ENCODE data around the gene PNMA8C.

Gene PNMA8C

GRCh38 chr19:46391296-46392251, 37.2 kb downstream of the PNMA8C start:
- no peak overlapping the region for H3K9ac ChIP-seq (ENCODE audit: low read length)
- no peaks in the 10 kb centered on the region for H3K27me3 ChIP-seq (ENCODE audit: control insufficient read depth, insufficient read depth, low read length)
- H3K36me3 ChIP-seq (ENCODE audit: control insufficient read depth, insufficient read depth, low read length), result peaks cover 5% of the 10 kb centered on the region
- H3K4me3 ChIP-seq (ENCODE audit: low read length), result no peak overlapping the region
- H3K4me1 ChIP-seq (ENCODE audit: control insufficient read depth, insufficient read depth, low read length), result no peaks in the 10 kb centered on the region
- H3K9me3 ChIP-seq (ENCODE audit: control insufficient read depth, low read length), result no peaks in the 10 kb centered on the region

GRCh38 chr19:46390866-46391265, 37.9 kb downstream of the PNMA8C start:
- Histone ChIP-seq H3K4me3 (ENCODE audit: low read length) (no peak overlapping the region), H3K36me3 (ENCODE audit: control insufficient read depth, insufficient read depth, low read length) (peaks cover 5% of the 10 kb centered on the region), H3K4me1 (ENCODE audit: control insufficient read depth, insufficient read depth, low read length) (no peaks in the 10 kb centered on the region), H3K9ac (ENCODE audit: low read length) (no peak overlapping the region), H3K9me3 (ENCODE audit: control insufficient read depth, low read length) (no peaks in the 10 kb centered on the region), H3K27me3 (ENCODE audit: control insufficient read depth, insufficient read depth, low read length) (no peaks in the 10 kb centered on the region)

- Histone ChIP-seq H3K9ac (ENCODE audit: low read length) (no peak overlapping the region), H3K36me3 (ENCODE audit: control insufficient read depth, insufficient read depth, low read length) (peaks cover 5% of the 10 kb centered on the region), H3K9me3 (ENCODE audit: control insufficient read depth, low read length) (no peaks in the 10 kb centered on the region), H3K4me1 (ENCODE audit: control insufficient read depth, insufficient read depth, low read length) (no peaks in the 10 kb centered on the region), H3K27me3 (ENCODE audit: control insufficient read depth, insufficient read depth, low read length) (no peaks in the 10 kb centered on the region), H3K4me3 (ENCODE audit: low read length) (no peak overlapping the region)
Measured at GRCh38 chr19:46390121-46390858, 38.4 kb downstream of the PNMA8C start.

GRCh38 chr19:46388311-46389095, 40.2 kb downstream of the PNMA8C start:
- peaks cover 5% of the 10 kb centered on the region for H3K36me3 ChIP-seq (ENCODE audit: control insufficient read depth, insufficient read depth, low read length)
- no peak overlapping the region for H3K9ac ChIP-seq (ENCODE audit: low read length)
- H3K9me3 ChIP-seq (ENCODE audit: control insufficient read depth, low read length), result no peaks in the 10 kb centered on the region
- H3K4me1 ChIP-seq (ENCODE audit: control insufficient read depth, insufficient read depth, low read length), result no peaks in the 10 kb centered on the region
- H3K27me3 ChIP-seq (ENCODE audit: control insufficient read depth, insufficient read depth, low read length), result no peaks in the 10 kb centered on the region
- no peak overlapping the region for H3K4me3 ChIP-seq (ENCODE audit: low read length)

GRCh38 chr19:46387713-46388130, 41.0 kb downstream of the PNMA8C start:
- Histone ChIP-seq H3K4me3 (ENCODE audit: low read length) (no peak overlapping the region), H3K27me3 (ENCODE audit: control insufficient read depth, insufficient read depth, low read length) (no peaks in the 10 kb centered on the region), H3K9ac (ENCODE audit: low read length) (no peak overlapping the region), H3K36me3 (ENCODE audit: control insufficient read depth, insufficient read depth, low read length) (peaks cover 5% of the 10 kb centered on the region), H3K4me1 (ENCODE audit: control insufficient read depth, insufficient read depth, low read length) (no peaks in the 10 kb centered on the region), H3K9me3 (ENCODE audit: control insufficient read depth, low read length) (no peaks in the 10 kb centered on the region)

- Histone ChIP-seq H3K36me3 (ENCODE audit: control insufficient read depth, insufficient read depth, low read length) (peaks cover 5% of the 10 kb centered on the region), H3K9ac (ENCODE audit: low read length) (no peak overlapping the region), H3K27me3 (ENCODE audit: control insufficient read depth, insufficient read depth, low read length) (no peaks in the 10 kb centered on the region), H3K4me3 (ENCODE audit: low read length) (no peak overlapping the region), H3K9me3 (ENCODE audit: control insufficient read depth, low read length) (no peaks in the 10 kb centered on the region), H3K4me1 (ENCODE audit: control insufficient read depth, insufficient read depth, low read length) (no peaks in the 10 kb centered on the region)
Measured at GRCh38 chr19:46386996-46387712, 41.6 kb downstream of the PNMA8C start.

GRCh38 chr19:46386151-46386550, 42.6 kb downstream of the PNMA8C start:
- H3K36me3 ChIP-seq (ENCODE audit: control insufficient read depth, insufficient read depth, low read length), result peaks cover 5% of the 10 kb centered on the region
- no peaks in the 10 kb centered on the region for H3K4me1 ChIP-seq (ENCODE audit: control insufficient read depth, insufficient read depth, low read length)
- H3K9me3 ChIP-seq (ENCODE audit: control insufficient read depth, low read length), result no peaks in the 10 kb centered on the region
- H3K4me3 ChIP-seq (ENCODE audit: low read length), result no peak overlapping the region
- H3K27me3 ChIP-seq (ENCODE audit: control insufficient read depth, insufficient read depth, low read length), result no peaks in the 10 kb centered on the region
- no peak overlapping the region for H3K9ac ChIP-seq (ENCODE audit: low read length)

GRCh38 chr19:46385636-46386035, 43.1 kb downstream of the PNMA8C start:
- Histone ChIP-seq H3K4me3 (ENCODE audit: low read length) (no peak overlapping the region), H3K27me3 (ENCODE audit: control insufficient read depth, insufficient read depth, low read length) (no peaks in the 10 kb centered on the region), H3K9ac (ENCODE audit: low read length) (no peak overlapping the region), H3K9me3 (ENCODE audit: control insufficient read depth, low read length) (no peaks in the 10 kb centered on the region), H3K36me3 (ENCODE audit: control insufficient read depth, insufficient read depth, low read length) (peaks cover 5% of the 10 kb centered on the region), H3K4me1 (ENCODE audit: control insufficient read depth, insufficient read depth, low read length) (no peaks in the 10 kb centered on the region)

GRCh38 chr19:46384396-46384795, 44.3 kb downstream of the PNMA8C start:
- H3K4me3 ChIP-seq (ENCODE audit: low read length), result no peak overlapping the region
- H3K27me3 ChIP-seq (ENCODE audit: control insufficient read depth, insufficient read depth, low read length), result no peaks in the 10 kb centered on the region
- H3K36me3 ChIP-seq (ENCODE audit: control insufficient read depth, insufficient read depth, low read length), result peaks cover 3% of the 10 kb centered on the region
- no peaks in the 10 kb centered on the region for H3K9me3 ChIP-seq (ENCODE audit: control insufficient read depth, low read length)
- H3K9ac ChIP-seq (ENCODE audit: low read length), result no peak overlapping the region
- no peaks in the 10 kb centered on the region for H3K4me1 ChIP-seq (ENCODE audit: control insufficient read depth, insufficient read depth, low read length)

- H3K4me1 ChIP-seq (ENCODE audit: control insufficient read depth, insufficient read depth, low read length), result no peaks in the 10 kb centered on the region
- H3K9me3 ChIP-seq (ENCODE audit: control insufficient read depth, low read length), result no peaks in the 10 kb centered on the region
- no peaks in the 10 kb centered on the region for H3K36me3 ChIP-seq (ENCODE audit: control insufficient read depth, insufficient read depth, low read length)
- H3K4me3 ChIP-seq (ENCODE audit: low read length), result no peak overlapping the region
- H3K27me3 ChIP-seq (ENCODE audit: control insufficient read depth, insufficient read depth, low read length), result no peaks in the 10 kb centered on the region
- H3K9ac ChIP-seq (ENCODE audit: low read length), result no peak overlapping the region
Measured at GRCh38 chr19:46383846-46384245, 44.9 kb downstream of the PNMA8C start.

GRCh38 chr19:46383171-46383815, 45.4 kb downstream of the PNMA8C start:
- Histone ChIP-seq H3K9me3 (ENCODE audit: control insufficient read depth, low read length) (no peaks in the 10 kb centered on the region), H3K4me1 (ENCODE audit: control insufficient read depth, insufficient read depth, low read length) (no peaks in the 10 kb centered on the region), H3K27me3 (ENCODE audit: control insufficient read depth, insufficient read depth, low read length) (no peaks in the 10 kb centered on the region), H3K36me3 (ENCODE audit: control insufficient read depth, insufficient read depth, low read length) (no peaks in the 10 kb centered on the region), H3K9ac (ENCODE audit: low read length) (no peak overlapping the region), H3K4me3 (ENCODE audit: low read length) (no peak overlapping the region)

Data from mucosa of stomach (tissue), 1 donor.